ENCODE measurements around the gene HAO2.

DNA sequence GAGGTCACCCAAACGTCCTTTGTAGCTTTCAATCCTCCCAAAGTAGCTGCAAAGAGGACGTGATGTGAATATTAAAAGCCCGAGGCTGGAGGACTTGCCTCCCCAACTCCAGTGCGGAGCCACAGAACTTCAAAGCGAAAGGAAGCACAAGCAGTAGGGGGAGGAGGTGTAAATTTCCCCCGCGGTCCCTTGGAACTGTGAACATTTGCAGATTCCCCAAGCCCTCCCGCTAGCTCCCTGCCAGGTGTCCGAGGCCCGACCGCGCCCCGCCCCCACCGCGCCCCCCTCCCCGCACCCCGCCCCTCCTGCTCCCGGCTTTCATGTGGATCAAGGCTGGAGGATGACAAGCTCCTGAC is 41.5 kb upstream of the HAO2 start:
- TF ChIP-seq, protein P1, sequence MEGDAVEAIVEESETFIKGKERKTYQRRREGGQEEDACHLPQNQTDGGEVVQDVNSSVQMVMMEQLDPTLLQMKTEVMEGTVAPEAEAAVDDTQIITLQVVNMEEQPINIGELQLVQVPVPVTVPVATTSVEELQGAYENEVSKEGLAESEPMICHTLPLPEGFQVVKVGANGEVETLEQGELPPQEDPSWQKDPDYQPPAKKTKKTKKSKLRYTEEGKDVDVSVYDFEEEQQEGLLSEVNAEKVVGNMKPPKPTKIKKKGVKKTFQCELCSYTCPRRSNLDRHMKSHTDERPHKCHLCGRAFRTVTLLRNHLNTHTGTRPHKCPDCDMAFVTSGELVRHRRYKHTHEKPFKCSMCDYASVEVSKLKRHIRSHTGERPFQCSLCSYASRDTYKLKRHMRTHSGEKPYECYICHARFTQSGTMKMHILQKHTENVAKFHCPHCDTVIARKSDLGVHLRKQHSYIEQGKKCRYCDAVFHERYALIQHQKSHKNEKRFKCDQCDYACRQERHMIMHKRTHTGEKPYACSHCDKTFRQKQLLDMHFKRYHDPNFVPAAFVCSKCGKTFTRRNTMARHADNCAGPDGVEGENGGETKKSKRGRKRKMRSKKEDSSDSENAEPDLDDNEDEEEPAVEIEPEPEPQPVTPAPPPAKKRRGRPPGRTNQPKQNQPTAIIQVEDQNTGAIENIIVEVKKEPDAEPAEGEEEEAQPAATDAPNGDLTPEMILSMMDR (IDR thresholded peaks at IDR 0.05), result no peak
- no peak for TF ChIP-seq ZFX (IDR thresholded peaks at IDR 0.05; ENCODE audit: borderline replicate concordance)

Data from 22Rv1 (cell line).